ENCODE data around the gene USP37. TPM values are rescaled to one million over a fixed set of nuclear protein-coding genes. Genes with fewer than 3 reads are reported as not detected.
A peak's percentile ranks its signal among the peaks of the same experiment; 100 is the strongest.

The USP37 gene
- total and polyA plus RNA-seq, 2 of the 13 experiments (the other 11 are each of a cell fraction or from before 2014, with no cell fraction given), result 6.5 to 30.6 TPM

GRCh38 chr2:218569038-218569431 is 884 bp upstream of the USP37 start (continued):
- TF ChIP-seq ATF1 (CRISPR knock-in tag; IDR thresholded peaks at IDR 0.05) (no peak), HCFC1 (IDR thresholded peaks at IDR 0.05; ENCODE audit: low read depth, low read length) (peak; percentile 7; the same call in 1 of the 2 replicates), ISL2 (CRISPR knock-in tag; IDR thresholded peaks at IDR 0.05) (peak; percentile 11; the same call in 1 of the 2 replicates), TFE3 (CRISPR knock-in tag; IDR thresholded peaks at IDR 0.05) (no peak), RORA (CRISPR knock-in tag; IDR thresholded peaks at IDR 0.05) (no peak), ZBTB46 (CRISPR knock-in tag; IDR thresholded peaks at IDR 0.05; ENCODE audit: borderline replicate concordance) (no peak), SUZ12 (IDR thresholded peaks at IDR 0.05; ENCODE audit: low read depth, low read length) (no peak), PITX1 (CRISPR knock-in tag; IDR thresholded peaks at IDR 0.05) (no peak), ZNF296 (CRISPR knock-in tag; conservative IDR thresholded peaks at IDR 0.05) (no peak), FOXK2 (IDR thresholded peaks at IDR 0.05) (no peak), CEBPZ (IDR thresholded peaks at IDR 0.05; ENCODE audit: low read length) (no peak), ZFP90 (CRISPR knock-in tag; IDR thresholded peaks at IDR 0.05; ENCODE audit: borderline replicate concordance) (no peak)
- TF ChIP-seq, protein P1, sequence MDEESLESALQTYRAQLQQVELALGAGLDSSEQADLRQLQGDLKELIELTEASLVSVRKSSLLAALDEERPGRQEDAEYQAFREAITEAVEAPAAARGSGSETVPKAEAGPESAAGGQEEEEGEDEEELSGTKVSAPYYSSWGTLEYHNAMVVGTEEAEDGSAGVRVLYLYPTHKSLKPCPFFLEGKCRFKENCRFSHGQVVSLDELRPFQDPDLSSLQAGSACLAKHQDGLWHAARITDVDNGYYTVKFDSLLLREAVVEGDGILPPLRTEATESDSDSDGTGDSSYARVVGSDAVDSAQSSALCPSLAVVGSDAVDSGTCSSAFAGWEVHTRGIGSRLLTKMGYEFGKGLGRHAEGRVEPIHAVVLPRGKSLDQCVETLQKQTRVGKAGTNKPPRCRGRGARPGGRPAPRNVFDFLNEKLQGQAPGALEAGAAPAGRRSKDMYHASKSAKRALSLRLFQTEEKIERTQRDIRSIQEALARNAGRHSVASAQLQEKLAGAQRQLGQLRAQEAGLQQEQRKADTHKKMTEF (CRISPR knock-in tag; IDR thresholded peaks at IDR 0.05), result peak; percentile 20; the same call in 1 of the 2 replicates
- TF ChIP-seq, protein P2, sequence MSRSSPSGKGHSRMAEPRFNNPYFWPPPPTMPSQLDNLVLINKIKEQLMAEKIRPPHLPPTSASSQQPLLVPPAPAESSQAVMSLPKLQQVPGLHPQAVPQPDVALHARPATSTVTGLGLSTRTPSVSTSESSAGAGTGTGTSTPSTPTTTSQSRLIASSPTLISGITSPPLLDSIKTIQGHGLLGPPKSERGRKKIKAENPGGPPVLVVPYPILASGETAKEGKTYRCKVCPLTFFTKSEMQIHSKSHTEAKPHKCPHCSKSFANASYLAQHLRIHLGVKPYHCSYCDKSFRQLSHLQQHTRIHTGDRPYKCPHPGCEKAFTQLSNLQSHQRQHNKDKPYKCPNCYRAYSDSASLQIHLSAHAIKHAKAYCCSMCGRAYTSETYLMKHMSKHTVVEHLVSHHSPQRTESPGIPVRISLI (CRISPR knock-in tag; IDR thresholded peaks at IDR 0.05; ENCODE audit: borderline replicate concordance), result no peak
- TF ChIP-seq, protein P3, sequence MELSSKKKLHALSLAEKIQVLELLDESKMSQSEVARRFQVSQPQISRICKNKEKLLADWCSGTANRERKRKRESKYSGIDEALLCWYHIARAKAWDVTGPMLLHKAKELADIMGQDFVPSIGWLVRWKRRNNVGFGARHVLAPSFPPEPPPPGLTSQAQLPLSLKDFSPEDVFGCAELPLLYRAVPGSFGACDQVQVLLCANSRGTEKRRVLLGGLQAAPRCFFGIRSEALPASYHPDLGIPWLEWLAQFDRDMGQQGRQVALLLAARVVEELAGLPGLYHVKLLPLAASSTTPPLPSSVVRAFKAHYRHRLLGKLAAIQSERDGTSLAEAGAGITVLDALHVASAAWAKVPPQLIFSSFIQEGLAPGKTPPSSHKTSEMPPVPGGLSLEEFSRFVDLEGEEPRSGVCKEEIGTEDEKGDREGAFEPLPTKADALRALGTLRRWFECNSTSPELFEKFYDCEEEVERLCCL (CRISPR knock-in tag; IDR thresholded peaks at IDR 0.05; ENCODE audit: borderline replicate concordance), result 0 out of 2 replicates have a peak, but pooled peaks have one; percentile 80

Measured in HepG2 (cell line).